HG02840 (cell line): ENCODE data around the gene MYH7B.

Experiments used
- ATAC-seq: cut with Tn5 transposase; IDR thresholded peaks from one replicate; pipeline ENCODE4 v1.9.1; 2021; ENCODE audit warnings: mild to moderate bottlenecking, moderate library complexity, moderate number of reproducible peaks; ENCODE audit not compliant: unreplicated experiment, low FRiP score

MYH7B gene

GRCh38 chr20:35002426-35003210 is 47.0 kb downstream of the MYH7B start:
- ATAC-seq = no peak

DNA sequence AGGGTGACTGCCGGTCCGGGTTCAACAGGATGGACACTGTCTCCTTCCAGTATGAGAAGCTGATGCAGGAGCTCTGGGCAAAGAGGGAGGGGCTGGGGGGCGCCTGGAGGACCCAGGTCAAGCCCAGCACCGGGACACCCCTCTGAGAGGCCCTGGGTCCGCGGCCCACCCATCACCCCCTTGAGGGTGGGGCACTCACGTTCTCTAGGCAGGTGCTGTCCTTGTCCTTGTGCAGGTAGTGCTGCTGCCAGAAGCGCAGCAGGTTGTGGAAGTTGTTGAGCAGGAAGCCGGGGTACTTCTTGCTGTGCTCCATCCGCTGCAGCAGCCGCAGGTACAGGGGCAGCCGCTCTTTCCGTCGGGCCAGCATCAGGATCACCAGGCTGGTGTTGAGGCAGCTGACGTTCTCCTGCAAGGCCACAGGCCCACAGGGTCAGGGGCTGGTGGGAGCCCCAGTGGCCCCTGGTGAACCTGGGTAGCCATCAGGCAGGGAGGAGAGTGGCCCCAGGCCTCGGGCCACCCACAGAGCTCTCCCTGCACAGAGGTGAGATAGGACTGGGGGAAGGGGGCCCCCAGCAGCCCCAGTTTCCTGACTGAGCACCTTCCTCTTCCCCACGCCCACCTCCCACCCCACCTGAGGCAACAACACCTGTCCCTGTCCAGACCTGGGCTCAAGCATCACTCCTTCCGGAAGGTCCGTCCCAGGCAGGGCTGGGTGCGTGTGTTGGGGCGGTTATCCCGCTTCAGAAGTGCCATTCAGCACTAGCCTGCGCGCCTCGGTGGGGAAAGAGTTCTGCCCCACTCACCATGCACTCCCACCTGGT is 47.8 kb downstream of the MYH7B start:
- ATAC-seq = no peak

DNA sequence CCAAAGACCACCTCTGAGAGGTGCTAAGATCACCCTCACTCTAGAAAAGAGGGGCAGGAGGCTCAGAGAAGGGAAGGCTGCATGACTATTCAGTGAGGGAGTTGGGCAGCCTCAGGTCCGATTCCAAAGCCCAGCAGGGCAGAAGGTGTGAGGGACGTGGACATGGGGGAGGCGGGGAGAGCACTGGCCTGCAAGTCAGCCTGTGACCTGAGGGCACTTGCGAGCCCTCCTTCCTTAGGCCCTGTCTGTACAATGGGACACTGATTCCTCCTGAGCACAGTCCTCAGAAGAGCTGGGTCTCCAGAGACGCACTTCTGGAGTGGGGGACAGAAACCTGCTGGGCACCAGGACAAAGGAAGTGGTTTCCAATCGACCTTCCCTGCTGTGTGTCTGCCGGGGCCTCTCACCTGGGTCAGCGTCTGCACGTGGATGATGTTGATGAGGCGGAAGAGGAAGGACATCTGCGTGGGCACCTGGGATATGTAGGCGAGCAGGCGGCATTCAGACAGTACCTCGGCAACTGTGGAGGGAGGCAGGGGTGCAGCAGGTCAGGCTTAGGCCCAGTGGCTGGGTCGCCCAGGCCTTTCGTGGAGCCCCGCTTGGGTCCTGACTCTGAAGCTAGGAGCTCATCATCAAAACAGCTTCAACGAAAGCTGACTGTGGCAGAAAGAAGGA is 48.5 kb downstream of the MYH7B start:
- no peak for ATAC-seq

DNA sequence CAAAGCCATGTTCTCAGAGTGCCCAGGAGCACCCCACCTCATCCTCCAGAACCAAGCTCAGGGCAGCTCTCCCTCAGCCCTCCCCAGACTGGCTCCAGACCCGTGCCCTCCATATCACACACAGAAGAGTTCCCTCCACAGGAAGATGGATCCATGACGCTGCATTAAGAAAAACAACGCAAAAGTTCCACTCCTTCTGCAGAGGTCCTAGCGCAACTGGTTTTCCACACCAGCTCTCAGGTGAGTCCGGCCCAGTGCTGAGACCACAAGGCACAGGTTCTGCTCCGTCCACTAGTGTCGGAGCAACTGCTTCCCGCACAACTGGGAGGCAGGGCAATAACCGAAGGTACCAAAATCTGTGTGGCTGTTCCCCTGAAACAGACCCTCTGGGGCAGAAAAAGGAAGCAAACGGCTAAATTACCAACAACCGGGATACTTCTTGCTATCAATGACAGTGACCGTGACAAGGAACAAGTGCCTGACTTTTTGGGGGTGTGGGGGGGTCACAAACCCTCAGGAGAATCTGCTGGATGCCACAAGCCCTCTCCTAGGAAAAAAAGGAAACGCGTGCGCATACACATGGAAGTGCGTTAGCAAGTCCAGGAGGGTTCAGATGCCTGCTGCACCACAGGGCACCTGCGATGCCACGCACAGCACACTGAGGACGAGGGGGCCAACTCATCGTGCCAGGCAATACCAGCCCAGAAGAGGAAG is 49.2 kb downstream of the MYH7B start:
- no peak for ATAC-seq
